ENCODE measurements around the gene PLXNA1. TPM values are rescaled to one million over a fixed set of nuclear protein-coding genes. Genes with fewer than 3 reads are reported as not detected.

Gene PLXNA1
- total and polyA plus RNA-seq, 4 donors: 26.3 to 65.9 (median 45.0) TPM

DNA sequence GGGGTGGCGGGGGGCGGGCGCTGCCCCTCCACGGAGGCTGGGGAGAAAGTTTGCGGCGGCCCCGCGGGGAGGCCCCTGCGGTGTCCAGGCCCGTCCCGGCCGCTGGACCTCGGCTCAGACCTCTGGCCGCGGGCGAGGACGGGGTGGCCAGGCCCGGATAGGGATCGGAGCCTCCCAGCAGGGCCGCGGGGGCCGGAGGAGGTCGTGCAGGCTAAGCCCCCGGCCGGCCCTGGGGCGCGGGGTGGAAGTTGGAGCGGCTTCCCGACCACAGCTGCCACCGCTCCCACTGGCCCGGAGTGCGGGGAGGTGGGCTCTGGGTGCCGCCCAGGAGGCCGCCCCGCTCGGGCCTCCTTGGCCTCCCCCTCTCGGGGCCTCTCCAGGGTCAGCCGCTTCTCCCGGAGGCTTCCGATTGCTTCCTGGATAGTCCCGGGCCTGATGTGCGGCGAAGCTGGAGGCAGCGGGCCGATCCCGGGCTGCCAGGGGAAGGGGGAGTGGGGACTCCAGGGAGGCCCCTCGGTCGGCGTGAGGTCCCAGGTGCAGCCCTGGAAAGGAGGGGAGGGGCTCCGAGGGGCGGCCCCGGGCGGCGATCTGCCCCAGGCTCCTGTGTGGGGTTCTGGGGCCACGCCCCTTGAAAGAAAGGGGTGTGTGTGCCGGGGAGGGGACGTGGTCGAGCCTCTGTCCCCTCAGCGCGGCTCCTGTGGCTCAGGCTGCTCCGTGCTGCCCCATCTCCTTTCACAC, 907 bp downstream of the PLXNA1 start:
- peak overlapping the region; percentile 61 for H3K4me3 ChIP-seq (ENCODE audit: low read depth, low read length)
- H3K9me3 ChIP-seq (ENCODE audit: control insufficient read depth, insufficient read depth, low read length): no peaks in the 10 kb centered on the region
- H3K27me3 ChIP-seq (ENCODE audit: control insufficient read depth, insufficient read depth, low read length): peaks cover 16% of the 10 kb centered on the region
- H3K27ac ChIP-seq (ENCODE audit: low read depth, low read length): no peak overlapping the region
- peaks cover 39% of the 10 kb centered on the region for H3K4me1 ChIP-seq (ENCODE audit: control insufficient read depth, insufficient read depth, low read length)
- peaks cover 34% of the 10 kb centered on the region for H3K36me3 ChIP-seq (ENCODE audit: control insufficient read depth, insufficient read depth, low read length)
- peak in 2 of 6 donors; percentile 39 to 60 for DNase-seq (ENCODE audit: low read depth in 4 of 6, low spot score in 6 of 6)
- WGBS (ENCODE audit: insufficient coverage): under 1% methylated on average over 61 of the region's 61 CpGs

DNA sequence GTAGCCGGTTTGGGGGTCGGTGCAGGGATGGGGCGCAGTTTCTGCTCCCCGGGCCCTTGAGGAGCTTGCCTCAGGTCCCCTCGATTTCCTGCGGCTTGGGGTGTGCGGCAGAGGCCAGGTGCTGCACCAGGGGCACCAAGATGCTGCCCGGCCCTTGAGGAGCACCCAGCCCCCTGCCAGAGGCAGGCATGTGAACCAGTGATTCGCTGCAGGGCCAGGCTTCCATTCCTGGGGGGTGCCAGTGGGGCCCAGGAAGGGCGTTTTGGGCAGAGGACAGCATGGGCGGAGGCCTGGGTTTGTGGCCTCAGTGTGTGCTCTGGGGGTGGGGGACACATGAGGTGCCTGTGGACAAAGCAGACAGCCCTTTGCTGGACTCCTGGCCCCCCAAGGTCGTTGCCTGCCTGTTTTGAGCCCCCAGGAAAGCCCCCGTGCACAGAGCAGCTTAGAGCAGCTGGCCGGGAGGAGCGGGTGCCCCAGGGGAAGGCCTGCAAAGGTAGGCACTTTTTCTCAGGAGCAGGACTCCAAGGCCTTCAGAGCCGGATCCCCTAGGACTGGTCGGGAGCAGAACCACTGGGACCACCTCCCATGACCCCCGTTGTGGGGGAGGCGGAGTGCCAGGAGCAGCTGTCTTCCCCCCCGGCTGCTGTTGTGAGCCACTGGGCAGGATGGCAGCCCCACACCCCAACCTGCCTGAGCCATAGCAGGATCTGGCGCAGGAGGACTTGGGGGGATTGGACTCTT, 1.6 kb downstream of the PLXNA1 start:
- Histone ChIP-seq H3K27ac (ENCODE audit: low read depth, low read length) (no peak overlapping the region), H3K9me3 (ENCODE audit: control insufficient read depth, insufficient read depth, low read length) (no peaks in the 10 kb centered on the region), H3K27me3 (ENCODE audit: control insufficient read depth, insufficient read depth, low read length) (peaks cover 10% of the 10 kb centered on the region), H3K4me3 (ENCODE audit: low read depth, low read length) (peak overlapping the region; percentile 61), H3K36me3 (ENCODE audit: control insufficient read depth, insufficient read depth, low read length) (peaks cover 41% of the 10 kb centered on the region), H3K4me1 (ENCODE audit: control insufficient read depth, insufficient read depth, low read length) (peaks cover 39% of the 10 kb centered on the region)
- peak in 1 of 6 donors; percentile 9 for DNase-seq (ENCODE audit: low read depth in 4 of 6, low spot score in 6 of 6)
- 32% methylated on average over 20 of the region's 21 CpGs for WGBS (ENCODE audit: insufficient coverage)

DNA sequence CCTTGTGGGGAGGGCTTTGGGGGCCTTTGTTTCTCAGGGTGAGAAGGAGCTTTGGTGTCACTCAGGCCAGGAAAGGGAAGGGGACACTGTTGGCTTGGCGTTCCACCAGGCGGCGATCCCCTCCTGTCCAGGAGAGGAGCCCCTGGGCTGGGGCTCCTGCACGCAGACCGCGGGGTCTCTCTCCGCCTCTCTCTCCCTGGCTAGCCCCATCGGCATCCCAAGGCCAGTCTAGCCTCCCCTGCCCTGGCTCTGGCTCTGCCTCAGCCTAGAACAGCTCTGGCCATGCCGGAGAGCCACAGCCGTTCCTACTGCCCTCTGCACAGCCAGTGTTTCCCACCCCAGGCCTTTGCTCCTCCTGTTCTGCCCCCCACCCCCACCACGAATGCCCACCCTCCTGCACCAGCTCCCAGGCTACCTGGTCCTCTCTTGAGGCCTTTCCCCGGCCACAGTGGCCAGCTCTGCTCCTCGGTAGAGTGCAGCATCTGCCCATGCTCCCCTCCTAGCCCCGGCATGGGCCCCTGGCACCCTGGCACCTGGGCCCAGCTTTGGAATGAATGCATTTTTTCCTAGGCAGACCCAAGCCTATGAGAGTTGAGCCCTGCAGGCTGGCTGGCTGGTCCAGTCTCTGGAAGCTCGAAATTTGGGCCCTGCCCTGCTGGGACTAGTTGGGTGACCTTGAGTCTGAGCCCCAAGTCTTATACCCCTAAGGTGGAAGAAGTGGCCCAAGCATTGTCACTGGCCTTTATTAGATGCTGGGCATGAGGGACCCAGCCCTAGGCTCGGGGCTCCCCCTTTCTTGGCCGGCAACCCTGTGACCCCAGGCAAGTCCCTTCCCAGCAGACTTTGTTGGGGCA, 2.4 kb downstream of the PLXNA1 start:
- Histone ChIP-seq H3K4me3 (ENCODE audit: low read depth, low read length) (peak overlapping the region; percentile 61), H3K9me3 (ENCODE audit: control insufficient read depth, insufficient read depth, low read length) (no peaks in the 10 kb centered on the region), H3K36me3 (ENCODE audit: control insufficient read depth, insufficient read depth, low read length) (peaks cover 49% of the 10 kb centered on the region), H3K27ac (ENCODE audit: low read depth, low read length) (no peak overlapping the region), H3K4me1 (ENCODE audit: control insufficient read depth, insufficient read depth, low read length) (peaks cover 41% of the 10 kb centered on the region), H3K27me3 (ENCODE audit: control insufficient read depth, insufficient read depth, low read length) (peaks cover 10% of the 10 kb centered on the region)
- WGBS (ENCODE audit: insufficient coverage): 57% methylated on average over 16 of the region's 17 CpGs
- DNase-seq (ENCODE audit: low read depth in 4 of 6, low spot score in 6 of 6): peak in 2 of 6 donors; percentile 26 to 54

DNA sequence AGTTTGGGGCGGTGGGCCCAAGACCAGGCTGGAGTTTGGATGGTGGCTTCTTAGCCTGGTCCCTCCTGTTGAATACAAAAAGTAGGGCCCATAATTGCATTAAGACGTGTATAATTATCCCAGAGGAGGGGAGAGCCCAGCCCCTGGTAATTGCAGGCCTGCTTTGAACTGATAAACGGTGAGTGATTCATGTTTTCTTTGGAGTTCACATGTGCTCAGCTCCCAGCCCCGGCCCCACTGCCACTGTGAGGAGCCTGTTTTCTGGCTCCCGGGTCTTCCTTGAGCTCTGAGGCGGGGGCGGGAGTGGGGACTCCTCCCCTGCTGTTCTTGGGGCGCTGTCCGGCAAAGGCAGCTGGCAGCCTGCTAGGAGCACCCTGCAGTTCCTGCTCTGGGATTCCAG, 3.1 kb downstream of the PLXNA1 start:
- Histone ChIP-seq H3K4me3 (ENCODE audit: low read depth, low read length) (no peak overlapping the region), H3K27ac (ENCODE audit: low read depth, low read length) (no peak overlapping the region), H3K9me3 (ENCODE audit: control insufficient read depth, insufficient read depth, low read length) (no peaks in the 10 kb centered on the region), H3K4me1 (ENCODE audit: control insufficient read depth, insufficient read depth, low read length) (peaks cover 48% of the 10 kb centered on the region), H3K36me3 (ENCODE audit: control insufficient read depth, insufficient read depth, low read length) (peaks cover 56% of the 10 kb centered on the region), H3K27me3 (ENCODE audit: control insufficient read depth, insufficient read depth, low read length) (peaks cover 10% of the 10 kb centered on the region)
- WGBS (ENCODE audit: insufficient coverage): 26% methylated on average over 4 of the region's 9 CpGs
- DNase-seq (ENCODE audit: low read depth in 4 of 6, low spot score in 6 of 6): peak in 1 of 6 donors; percentile 26

DNA sequence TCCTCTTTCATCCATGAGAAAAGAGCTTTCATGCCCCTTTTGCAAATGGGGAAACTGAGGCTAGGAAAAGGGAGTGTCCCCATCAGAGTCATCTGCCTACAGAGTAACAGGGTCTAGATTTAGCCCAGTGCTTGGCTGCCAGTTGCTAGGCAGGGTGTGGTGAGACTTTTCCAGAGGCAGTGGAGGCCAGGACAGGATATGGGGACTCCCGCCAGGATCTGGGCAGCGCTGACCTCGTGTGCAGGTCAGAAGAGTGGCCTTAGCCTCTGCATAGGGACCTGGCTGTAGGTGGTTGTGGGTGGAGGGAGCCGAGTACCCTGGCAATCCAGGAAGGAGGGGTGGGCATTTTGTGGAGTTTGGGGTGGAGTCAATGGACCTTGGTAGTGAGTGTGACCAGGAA, 4.2 kb downstream of the PLXNA1 start:
- no peak overlapping the region for H3K4me3 ChIP-seq (ENCODE audit: low read depth, low read length)
- H3K27me3 ChIP-seq (ENCODE audit: control insufficient read depth, insufficient read depth, low read length): peaks cover 5% of the 10 kb centered on the region
- no peak overlapping the region for H3K27ac ChIP-seq (ENCODE audit: low read depth, low read length)
- no peak for DNase-seq (ENCODE audit: low read depth in 4 of 6, low spot score in 6 of 6)
- 80% methylated on average over 4 of the region's 4 CpGs for WGBS (ENCODE audit: insufficient coverage)
- H3K9me3 ChIP-seq (ENCODE audit: control insufficient read depth, insufficient read depth, low read length): no peaks in the 10 kb centered on the region
- H3K4me1 ChIP-seq (ENCODE audit: control insufficient read depth, insufficient read depth, low read length): peaks cover 53% of the 10 kb centered on the region
- H3K36me3 ChIP-seq (ENCODE audit: control insufficient read depth, insufficient read depth, low read length): peaks cover 67% of the 10 kb centered on the region

DNA sequence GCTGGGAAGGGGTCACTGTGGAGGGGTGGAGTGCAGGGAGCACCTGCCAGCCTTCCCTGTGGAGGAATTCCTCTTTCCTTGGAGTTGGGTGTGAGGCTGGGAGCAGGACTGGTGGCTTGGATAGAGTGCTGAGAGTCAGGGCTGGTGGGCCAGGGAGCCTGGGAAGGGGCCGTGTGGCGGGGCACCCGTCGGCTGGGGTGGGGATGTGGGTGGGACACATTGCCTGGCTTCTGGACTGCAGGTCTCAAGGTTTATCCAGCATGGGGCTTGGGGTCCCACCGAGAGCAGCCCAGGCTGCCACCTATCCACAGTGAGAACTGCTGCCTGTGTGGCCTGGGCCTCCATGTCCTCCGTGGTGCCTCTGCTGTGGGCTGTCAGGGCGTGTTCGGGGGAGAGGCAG, 4.7 kb downstream of the PLXNA1 start:
- Histone ChIP-seq H3K27me3 (ENCODE audit: control insufficient read depth, insufficient read depth, low read length) (peaks cover under 1% of the 10 kb centered on the region), H3K27ac (ENCODE audit: low read depth, low read length) (no peak overlapping the region), H3K36me3 (ENCODE audit: control insufficient read depth, insufficient read depth, low read length) (peaks cover 72% of the 10 kb centered on the region), H3K9me3 (ENCODE audit: control insufficient read depth, insufficient read depth, low read length) (no peaks in the 10 kb centered on the region), H3K4me3 (ENCODE audit: low read depth, low read length) (no peak overlapping the region), H3K4me1 (ENCODE audit: control insufficient read depth, insufficient read depth, low read length) (peaks cover 52% of the 10 kb centered on the region)
- no peak for DNase-seq (ENCODE audit: low read depth in 4 of 6, low spot score in 6 of 6)
- 90% methylated on average over 8 of the region's 8 CpGs for WGBS (ENCODE audit: insufficient coverage)

DNA sequence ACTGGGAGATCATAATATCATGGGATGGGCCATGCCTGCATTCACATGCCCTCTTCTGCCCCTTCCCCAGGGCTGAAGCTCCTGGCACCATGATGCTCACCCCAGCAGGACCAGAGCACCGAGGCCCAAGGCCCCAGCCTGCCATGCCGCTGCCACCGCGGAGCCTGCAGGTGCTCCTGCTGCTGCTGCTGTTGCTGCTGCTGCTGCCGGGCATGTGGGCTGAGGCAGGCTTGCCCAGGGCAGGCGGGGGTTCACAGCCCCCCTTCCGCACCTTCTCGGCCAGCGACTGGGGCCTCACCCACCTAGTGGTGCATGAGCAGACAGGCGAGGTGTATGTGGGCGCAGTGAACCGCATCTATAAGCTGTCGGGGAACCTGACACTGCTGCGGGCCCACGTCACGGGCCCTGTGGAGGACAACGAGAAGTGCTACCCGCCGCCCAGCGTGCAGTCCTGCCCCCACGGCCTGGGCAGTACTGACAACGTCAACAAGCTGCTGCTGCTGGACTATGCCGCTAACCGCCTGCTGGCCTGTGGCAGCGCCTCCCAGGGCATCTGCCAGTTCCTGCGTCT, 5.6 kb downstream of the PLXNA1 start:
- DNase-seq (ENCODE audit: low read depth in 4 of 6, low spot score in 6 of 6): no peak
- Histone ChIP-seq H3K36me3 (ENCODE audit: control insufficient read depth, insufficient read depth, low read length) (peaks cover 81% of the 10 kb centered on the region), H3K9me3 (ENCODE audit: control insufficient read depth, insufficient read depth, low read length) (no peaks in the 10 kb centered on the region), H3K4me1 (ENCODE audit: control insufficient read depth, insufficient read depth, low read length) (peaks cover 50% of the 10 kb centered on the region), H3K27me3 (ENCODE audit: control insufficient read depth, insufficient read depth, low read length) (no peaks in the 10 kb centered on the region), H3K4me3 (ENCODE audit: low read depth, low read length) (no peak overlapping the region), H3K27ac (ENCODE audit: low read depth, low read length) (no peak overlapping the region)
- 88% methylated on average over 26 of the region's 26 CpGs for WGBS (ENCODE audit: insufficient coverage)

DNA sequence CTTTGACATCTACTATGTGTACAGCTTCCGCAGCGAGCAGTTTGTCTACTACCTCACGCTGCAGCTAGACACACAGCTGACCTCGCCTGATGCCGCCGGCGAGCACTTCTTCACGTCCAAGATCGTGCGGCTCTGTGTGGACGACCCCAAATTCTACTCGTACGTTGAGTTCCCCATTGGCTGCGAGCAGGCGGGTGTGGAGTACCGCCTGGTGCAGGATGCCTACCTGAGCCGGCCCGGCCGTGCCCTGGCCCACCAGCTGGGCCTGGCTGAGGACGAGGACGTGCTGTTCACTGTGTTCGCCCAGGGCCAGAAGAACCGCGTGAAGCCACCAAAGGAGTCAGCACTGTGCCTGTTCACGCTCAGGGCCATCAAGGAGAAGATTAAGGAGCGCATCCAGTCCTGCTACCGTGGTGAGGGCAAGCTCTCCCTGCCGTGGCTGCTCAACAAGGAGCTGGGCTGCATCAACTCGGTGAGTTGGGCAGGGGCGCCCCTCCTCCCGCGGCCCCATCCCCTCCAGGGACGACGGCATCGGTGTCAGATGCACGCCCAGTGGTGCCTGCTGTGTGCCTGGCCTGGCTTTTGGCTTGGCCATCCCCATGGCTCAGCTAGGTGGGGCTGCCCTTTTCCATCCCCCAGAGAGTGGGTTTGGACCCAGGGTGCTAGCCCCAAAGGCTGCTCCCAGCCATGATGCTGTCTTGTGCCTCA, 6.6 kb downstream of the PLXNA1 start:
- no peak overlapping the region for H3K27ac ChIP-seq (ENCODE audit: low read depth, low read length)
- no peak overlapping the region for H3K4me3 ChIP-seq (ENCODE audit: low read depth, low read length)
- no peaks in the 10 kb centered on the region for H3K27me3 ChIP-seq (ENCODE audit: control insufficient read depth, insufficient read depth, low read length)
- DNase-seq (ENCODE audit: low read depth in 4 of 6, low spot score in 6 of 6): no peak
- H3K4me1 ChIP-seq (ENCODE audit: control insufficient read depth, insufficient read depth, low read length): peaks cover 52% of the 10 kb centered on the region
- H3K36me3 ChIP-seq (ENCODE audit: control insufficient read depth, insufficient read depth, low read length): peaks cover 90% of the 10 kb centered on the region
- WGBS (ENCODE audit: insufficient coverage): 85% methylated on average over 36 of the region's 36 CpGs
- no peaks in the 10 kb centered on the region for H3K9me3 ChIP-seq (ENCODE audit: control insufficient read depth, insufficient read depth, low read length)
